Neural cell (in vitro differentiated cells): Measurements from ENCODE around the gene SLC9A3. TPM values are rescaled to one million over a fixed set of nuclear protein-coding genes. Genes with fewer than 3 reads are reported as not detected.

Experiments used
- H2AFZ ChIP-seq: fragments of 200-600, 300-800 bp; sonication (generic), shearing (Covaris generic); 2 replicates; pipeline ENCODE4 v1.6.0; 2014; ENCODE audit warnings: low read depth, mild to moderate bottlenecking, antibody characterized with exemption, low read length, moderate library complexity
- H3F3A ChIP-seq: fragments of 200-600 bp; shearing (Covaris generic); 2 replicates; pipeline ENCODE4 v1.6.1; 2016; ENCODE audit warnings: mild to moderate bottlenecking, moderate library complexity, mixed read lengths, antibody characterized with exemption, low read length; ENCODE audit not compliant: insufficient read depth, poor library complexity, severe bottlenecking
- H3K27ac ChIP-seq: fragments of 200-600, 300-800 bp; sonication (generic), shearing (Covaris generic); 2 replicates; pipeline ENCODE4 v1.5.1; 2014; ENCODE audit warnings: mild to moderate bottlenecking, low read length, moderate library complexity
- H3K27me3 ChIP-seq: fragments of 300-800, 200-600 bp; sonication (generic), shearing (Covaris generic); 2 replicates; pipeline ENCODE4 v1.6.0; 2014; ENCODE audit warnings: mild to moderate bottlenecking, low read depth, low read length, moderate library complexity; ENCODE audit not compliant: insufficient read depth
- H3K36me3 ChIP-seq: fragments of 300-800, 200-600 bp; sonication (generic), shearing (Covaris generic); 2 replicates; pipeline ENCODE4 v1.5.1; 2014; ENCODE audit warnings: mild to moderate bottlenecking, antibody characterized with exemption, low read length, moderate library complexity; ENCODE audit not compliant: insufficient read depth
- H3K4me2 ChIP-seq: fragments of 300-800, 200-600 bp; sonication (generic), shearing (Covaris generic); 2 replicates; pipeline ENCODE4 v1.6.0; 2014; ENCODE audit warnings: mild to moderate bottlenecking, low read length
- H3K4me3 ChIP-seq: fragments of 300-800, 200-600 bp; sonication (generic), shearing (Covaris generic); 2 replicates; pipeline ENCODE4 v1.5.1; 2014; ENCODE audit warnings: mild to moderate bottlenecking, low read length, moderate library complexity
- H3K79me2 ChIP-seq: fragments of 200-600 bp; shearing (Covaris generic); replicated peaks from 2 replicates; pipeline ENCODE4 v1.6.0; 2014; ENCODE audit warnings: mild to moderate bottlenecking, low read length, moderate library complexity; ENCODE audit not compliant: insufficient read depth
- H3K9ac ChIP-seq: fragments of 300-800, 200-600 bp; sonication (generic), shearing (Covaris generic); 2 replicates; pipeline ENCODE4 v1.6.1; 2016; ENCODE audit warnings: mild to moderate bottlenecking, low read length, mixed read lengths
- H3K9me2 ChIP-seq: fragments of 200-600 bp; shearing (Covaris generic); 2 replicates; pipeline ENCODE4 v1.6.1; 2016; ENCODE audit warnings: mild to moderate bottlenecking, low read length, mixed read lengths; ENCODE audit not compliant: insufficient read depth
- H3K9me3 ChIP-seq: fragments of 200-600, 300-800 bp; sonication (generic), shearing (Covaris generic); 2 replicates; pipeline ENCODE4 v1.6.1; 2016; ENCODE audit warnings: mild to moderate bottlenecking, mixed run types, low read length, moderate library complexity, mixed read lengths
- H4K20me1 ChIP-seq: fragments of 200-600 bp; shearing (Covaris generic); 2 replicates; pipeline ENCODE4 v1.6.1; 2016; ENCODE audit warnings: mild to moderate bottlenecking, mixed run types; ENCODE audit not compliant: insufficient read depth
- EP300 ChIP-seq: fragments of 450-650 bp; conservative IDR thresholded peaks from 2 replicates; pipeline ENCODE4 v1.6.1; 2014; ENCODE audit warnings: antibody characterized with exemption, mild to moderate bottlenecking, moderate library complexity; ENCODE audit not compliant: poor library complexity, severe bottlenecking
- EZH2 ChIP-seq: fragments of 200-600, 300-800 bp; shearing (Covaris generic), sonication (generic); IDR thresholded peaks from 2 replicates; pipeline ENCODE4 v1.6.1; 2014; ENCODE audit warnings: antibody characterized with exemption, low read length, borderline replicate concordance, mild to moderate bottlenecking; ENCODE audit not compliant: insufficient read depth, poor library complexity, severe bottlenecking
- MXI1 ChIP-seq: fragments of 450-650 bp; conservative IDR thresholded peaks from 2 replicates; pipeline ENCODE4 v1.6.1; 2014; ENCODE audit warnings: antibody characterized with exemption, mild to moderate bottlenecking; ENCODE audit not compliant: poor library complexity, severe bottlenecking
- POLR2AphosphoS5 ChIP-seq: IDR thresholded peaks from 2 replicates; pipeline ENCODE4 v1.6.1; 2012
- RAD21 ChIP-seq: fragments of 450-650 bp; conservative IDR thresholded peaks from 2 replicates; pipeline ENCODE4 v1.6.1; 2014; ENCODE audit warnings: antibody characterized with exemption, mild to moderate bottlenecking, moderate library complexity
- SMC3 ChIP-seq: fragments of 450-650 bp; conservative IDR thresholded peaks from 2 replicates; pipeline ENCODE4 v1.6.1; 2014; ENCODE audit warnings: antibody characterized with exemption, mild to moderate bottlenecking, moderate library complexity; ENCODE audit not compliant: poor library complexity
- TAF1 ChIP-seq: IDR thresholded peaks from 2 replicates; pipeline ENCODE4 v1.6.1; 2012; ENCODE audit warnings: low read depth
- polyA plus RNA-seq: library from polyadenylated mRNA; depleted of rRNA; stranded (reverse); fragments of >200 nt; gene quantifications from 2 replicates; pipeline ENCODE4 v1.2.3, GENCODE V29; 2014
- TF ChIP-seq, protein P1 (sequence below): fragments of 450-650 bp; IDR thresholded peaks from 2 replicates; pipeline ENCODE4 v1.5.1; 2014; ENCODE audit warnings: antibody characterized with exemption, mild to moderate bottlenecking, moderate library complexity; ENCODE audit not compliant: poor library complexity, severe bottlenecking
- TF ChIP-seq, protein P2 (sequence below): IDR thresholded peaks from 2 replicates; pipeline ENCODE4 v1.6.1; 2012; ENCODE audit warnings: borderline replicate concordance

Gene SLC9A3
- polyA plus RNA-seq, 1 donor from 2014 or later = 4.0 TPM

DNA sequence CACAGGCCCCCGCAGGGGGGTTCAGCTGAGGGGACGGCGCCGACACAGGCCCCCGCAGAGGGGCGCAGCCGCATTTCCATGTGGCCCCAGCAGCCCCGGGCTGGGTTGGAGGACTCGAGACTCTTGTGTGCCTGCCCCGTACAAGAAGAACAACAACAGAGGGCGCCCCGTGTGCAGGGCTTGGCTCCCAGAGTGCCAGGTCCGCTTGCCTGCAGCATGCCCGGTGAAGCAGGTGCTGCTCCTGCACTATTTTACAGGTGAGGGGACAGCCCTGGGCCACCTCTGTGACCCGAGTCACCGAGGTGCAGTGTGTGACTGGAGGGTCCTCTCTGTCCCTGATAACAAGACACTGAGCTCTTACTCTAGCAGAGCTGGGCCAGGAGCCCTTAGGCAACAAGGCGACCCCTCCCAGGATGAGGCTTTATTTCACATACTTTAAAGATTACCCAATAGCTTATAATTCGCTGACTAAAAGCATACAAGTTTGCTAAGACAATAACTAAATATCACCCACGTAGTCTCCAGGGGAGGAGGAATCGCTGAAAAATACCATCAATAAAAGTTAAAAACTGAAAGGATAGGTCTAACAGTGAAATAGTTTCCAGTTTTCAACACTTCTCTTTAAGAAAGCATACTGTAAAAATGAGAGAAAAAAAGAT lies 41.7 kb upstream of the SLC9A3 start:
- H3K9ac ChIP-seq = no peak overlapping the region
- no peak overlapping the region for H3K4me2 ChIP-seq
- H3K36me3 ChIP-seq = no peaks in the 10 kb centered on the region
- no peaks in the 10 kb centered on the region for H3K79me2 ChIP-seq
- H4K20me1 ChIP-seq = no peaks in the 10 kb centered on the region
- H3K4me3 ChIP-seq = no peak overlapping the region
- H3K27ac ChIP-seq = no peak overlapping the region
- H3K9me3 ChIP-seq = no peaks in the 10 kb centered on the region
- H2AFZ ChIP-seq = no peak overlapping the region
- H3K27me3 ChIP-seq = no peaks in the 10 kb centered on the region
- H3F3A ChIP-seq = no peaks in the 10 kb centered on the region
- no peaks in the 10 kb centered on the region for H3K9me2 ChIP-seq
- TF ChIP-seq, protein P1, sequence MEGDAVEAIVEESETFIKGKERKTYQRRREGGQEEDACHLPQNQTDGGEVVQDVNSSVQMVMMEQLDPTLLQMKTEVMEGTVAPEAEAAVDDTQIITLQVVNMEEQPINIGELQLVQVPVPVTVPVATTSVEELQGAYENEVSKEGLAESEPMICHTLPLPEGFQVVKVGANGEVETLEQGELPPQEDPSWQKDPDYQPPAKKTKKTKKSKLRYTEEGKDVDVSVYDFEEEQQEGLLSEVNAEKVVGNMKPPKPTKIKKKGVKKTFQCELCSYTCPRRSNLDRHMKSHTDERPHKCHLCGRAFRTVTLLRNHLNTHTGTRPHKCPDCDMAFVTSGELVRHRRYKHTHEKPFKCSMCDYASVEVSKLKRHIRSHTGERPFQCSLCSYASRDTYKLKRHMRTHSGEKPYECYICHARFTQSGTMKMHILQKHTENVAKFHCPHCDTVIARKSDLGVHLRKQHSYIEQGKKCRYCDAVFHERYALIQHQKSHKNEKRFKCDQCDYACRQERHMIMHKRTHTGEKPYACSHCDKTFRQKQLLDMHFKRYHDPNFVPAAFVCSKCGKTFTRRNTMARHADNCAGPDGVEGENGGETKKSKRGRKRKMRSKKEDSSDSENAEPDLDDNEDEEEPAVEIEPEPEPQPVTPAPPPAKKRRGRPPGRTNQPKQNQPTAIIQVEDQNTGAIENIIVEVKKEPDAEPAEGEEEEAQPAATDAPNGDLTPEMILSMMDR = no peak
- TF ChIP-seq MXI1 (no peak), RAD21 (no peak), POLR2AphosphoS5 (no peak), EZH2 (no peak), TAF1 (no peak), EP300 (no peak), SMC3 (no peak)
- TF ChIP-seq, protein P2, sequence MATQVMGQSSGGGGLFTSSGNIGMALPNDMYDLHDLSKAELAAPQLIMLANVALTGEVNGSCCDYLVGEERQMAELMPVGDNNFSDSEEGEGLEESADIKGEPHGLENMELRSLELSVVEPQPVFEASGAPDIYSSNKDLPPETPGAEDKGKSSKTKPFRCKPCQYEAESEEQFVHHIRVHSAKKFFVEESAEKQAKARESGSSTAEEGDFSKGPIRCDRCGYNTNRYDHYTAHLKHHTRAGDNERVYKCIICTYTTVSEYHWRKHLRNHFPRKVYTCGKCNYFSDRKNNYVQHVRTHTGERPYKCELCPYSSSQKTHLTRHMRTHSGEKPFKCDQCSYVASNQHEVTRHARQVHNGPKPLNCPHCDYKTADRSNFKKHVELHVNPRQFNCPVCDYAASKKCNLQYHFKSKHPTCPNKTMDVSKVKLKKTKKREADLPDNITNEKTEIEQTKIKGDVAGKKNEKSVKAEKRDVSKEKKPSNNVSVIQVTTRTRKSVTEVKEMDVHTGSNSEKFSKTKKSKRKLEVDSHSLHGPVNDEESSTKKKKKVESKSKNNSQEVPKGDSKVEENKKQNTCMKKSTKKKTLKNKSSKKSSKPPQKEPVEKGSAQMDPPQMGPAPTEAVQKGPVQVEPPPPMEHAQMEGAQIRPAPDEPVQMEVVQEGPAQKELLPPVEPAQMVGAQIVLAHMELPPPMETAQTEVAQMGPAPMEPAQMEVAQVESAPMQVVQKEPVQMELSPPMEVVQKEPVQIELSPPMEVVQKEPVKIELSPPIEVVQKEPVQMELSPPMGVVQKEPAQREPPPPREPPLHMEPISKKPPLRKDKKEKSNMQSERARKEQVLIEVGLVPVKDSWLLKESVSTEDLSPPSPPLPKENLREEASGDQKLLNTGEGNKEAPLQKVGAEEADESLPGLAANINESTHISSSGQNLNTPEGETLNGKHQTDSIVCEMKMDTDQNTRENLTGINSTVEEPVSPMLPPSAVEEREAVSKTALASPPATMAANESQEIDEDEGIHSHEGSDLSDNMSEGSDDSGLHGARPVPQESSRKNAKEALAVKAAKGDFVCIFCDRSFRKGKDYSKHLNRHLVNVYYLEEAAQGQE = no peak

DNA sequence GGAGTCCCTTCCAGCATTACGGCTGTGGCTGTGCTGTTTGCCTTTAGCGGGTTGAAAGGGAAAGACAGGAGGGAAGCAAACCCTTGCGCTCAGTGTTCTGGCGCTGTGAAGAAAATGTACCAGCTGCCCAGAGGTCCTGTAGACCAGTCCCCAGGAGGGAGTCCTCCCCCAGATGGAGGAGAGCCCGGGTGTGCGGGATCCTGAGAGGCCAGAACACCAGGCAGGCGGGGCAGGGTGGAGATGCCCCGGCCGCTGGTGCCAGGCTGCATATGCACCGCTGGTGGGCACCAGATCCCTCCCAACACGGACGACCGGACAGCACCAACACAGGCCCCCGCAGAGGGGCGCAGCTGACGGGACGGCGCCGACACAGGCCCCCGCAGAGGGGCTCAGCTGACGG lies 37.2 kb upstream of the SLC9A3 start:
- Histone ChIP-seq H3K27me3 (no peaks in the 10 kb centered on the region), H2AFZ (no peak overlapping the region), H3K27ac (no peak overlapping the region), H3K4me3 (no peak overlapping the region), H3K79me2 (no peaks in the 10 kb centered on the region), H3K9ac (no peak overlapping the region), H3F3A (no peaks in the 10 kb centered on the region), H3K9me3 (peaks cover 4% of the 10 kb centered on the region), H4K20me1 (no peaks in the 10 kb centered on the region), H3K36me3 (no peaks in the 10 kb centered on the region), H3K4me2 (no peak overlapping the region), H3K9me2 (no peaks in the 10 kb centered on the region)
- TF ChIP-seq MXI1 (no peak), POLR2AphosphoS5 (no peak), SMC3 (no peak), RAD21 (no peak), EP300 (no peak), EZH2 (no peak), TAF1 (no peak)
- TF ChIP-seq, protein P1 = no peak
- TF ChIP-seq, protein P2 = no peak
